Adrenal gland (tissue), 12 donors: ENCODE results near the gene CCDC54. TPM values are rescaled to one million over a fixed set of nuclear protein-coding genes. Genes with fewer than 3 reads are reported as not detected.

ENCODE experiments used
- DNase-seq, 7 donors: peaks; one replicate each; pipeline ENCODE4 v3.0.0-alpha.2; 2019 to 2020
- H3K27ac ChIP-seq, 5 donors: fragments of 200-600 bp; sonication (generic) in 4 of 5; 1 replicate in 3 of 5; 2 replicates in 2 of 5; pipeline versions ENCODE4 v1.5.1 to v1.8.0; 2016 to 2020; ENCODE audit warnings: mild to moderate bottlenecking in 1 of 5
- H3K27me3 ChIP-seq: fragments of 200-600 bp; 2 replicates; pipeline ENCODE4 v1.8.0; 2021
- H3K36me3 ChIP-seq, 2 donors: fragments of 200-600 bp; replicated peaks in 1 of 2; 1 replicate in 1 of 2; 2 replicates in 1 of 2; pipeline versions ENCODE4 v1.5.1 to v1.8.0; 2018 to 2022
- H3K4me1 ChIP-seq, 2 donors: fragments of 200-600 bp; replicated peaks in 1 of 2; 1 replicate in 1 of 2; 2 replicates in 1 of 2; pipeline versions ENCODE4 v1.5.1 to v1.8.0; 2018 to 2021
- H3K4me3 ChIP-seq, 4 donors: fragments of 200-600 bp; sonication (generic) in 3 of 4; one replicate each; pipeline ENCODE4 v1.5.1; 2016 to 2018
- H3K9me3 ChIP-seq, 3 donors: fragments of 200-600 bp; sonication (generic) in 1 of 3; replicated peaks in 1 of 3; 1 replicate in 2 of 3; 2 replicates in 1 of 3; pipeline versions ENCODE4 v1.5.1 to v1.8.0; 2016 to 2021
- CTCF ChIP-seq, 6 experiments: fragments of 450-650 bp in 4 of 6; fragments of 200-600 bp in 2 of 6; sonication (generic) in 1 of 6; IDR thresholded peaks; 1 replicate in 5 of 6; 2 replicates in 1 of 6; pipeline versions ENCODE4 v1.5.1 to v1.8.0; 2016 to 2021; ENCODE audit warnings: antibody characterized with exemption in 6 of 6, mild to moderate bottlenecking in 2 of 6, moderate library complexity in 1 of 6
- POLR2A ChIP-seq, 2 donors: fragments of 450-650 bp; IDR thresholded peaks; one replicate each; pipeline ENCODE4 v1.6.1; 2017; ENCODE audit warnings: antibody characterized with exemption in 2 of 2, mild to moderate bottlenecking in 2 of 2, moderate library complexity in 1 of 2
- WGBS, 4 donors: extraction: QIAGEN DNeasy Blood & Tissue Kit in 2 of 4; methylation state at CpG; one replicate each; pipeline versions ENCODE4 v1.1.5 to v1.1.7; 2013 to 2017; 5-methylcytosine and 5-hydroxymethylcytosine counted together
- intact Hi-C, 2 donors: fragments of 100-400 bp; cut with DNase I; formaldehyde crosslinking; loops; one replicate each; pipeline versions ENCODE4 v1.14.1 to v1.15.0; 2022 to 2023
- polyA plus RNA-seq, 3 donors: library from polyadenylated mRNA; stranded (reverse); fragments of 200-250 nt in 2 of 3; fragments of 350-450 nt in 1 of 3; fragmentation: Illumina TruSeq in 1 of 3; extraction: RNeasy Lipid Tissue Mini Kit (QIAGEN cat#74804) in 1 of 3; gene quantifications; one replicate each; pipeline ENCODE4 v1.2.3, GENCODE V29; 2013 to 2014
- total RNA-seq, 9 donors: library from RNA; depleted of rRNA in 4 of 9; stranded (reverse); fragments of >200 nt in 4 of 9; fragments of 120-200 nt in 1 of 9; fragmentation: NEBNext Ultra II Directional in 1 of 9; extraction: Animal tissue kit (Norgen Biotek cat#: 25700) in 1 of 9; gene quantifications; one replicate each; pipeline versions ENCODE4 v1.1.0 to v1.2.4, GENCODE V29; 2013 to 2023
- donor health status: healthy with polysubstance abuse.
- donor health status: Bipolar disorder and iron deficiency.
- donor health status: DM: yes; HTN: yes; CAD: no.
- donor health status: DM: no; HTN: no; CAD: no.
- donor health status: DM: no; HTN: no; CAD: no.
- donor health status: DM: yes; HTN: yes; CAD: no.

Gene CCDC54
- total and polyA plus RNA-seq, 12 donors = 0.17 TPM; not detected in 11

DNA sequence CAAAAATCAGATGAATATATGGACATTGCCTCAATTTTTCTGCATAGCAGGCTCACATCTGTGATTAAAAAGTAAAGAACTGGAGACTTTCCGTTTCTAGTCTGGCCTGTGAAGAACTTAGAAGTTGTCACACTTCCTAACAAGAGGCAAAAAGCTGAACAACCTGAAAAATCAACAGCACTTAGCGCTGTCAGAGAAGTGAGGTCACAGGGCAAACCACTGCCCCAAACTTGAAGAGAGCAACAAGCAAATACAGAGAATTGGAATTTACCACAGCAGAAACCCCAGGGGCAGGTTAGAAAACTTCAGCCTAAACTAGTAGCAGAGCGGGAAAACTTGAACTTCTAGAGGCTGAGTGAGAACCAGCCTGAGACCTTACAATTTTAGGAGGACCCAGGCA, 38.9 kb downstream of the CCDC54 start:
- no peak for TF ChIP-seq POLR2A (IDR thresholded peaks at IDR 0.05)
- TF ChIP-seq CTCF (IDR thresholded peaks at IDR 0.05) = no peak
- Histone ChIP-seq H3K36me3 (no peaks in the 10 kb centered on the region), H3K27ac (no peak overlapping the region), H3K9me3 (no peaks in the 10 kb centered on the region), H3K27me3 (no peaks in the 10 kb centered on the region), H3K4me3 (no peak overlapping the region), H3K4me1 (no peaks in the 10 kb centered on the region)
- intact Hi-C loops = no loop called here
- no peak for DNase-seq
- 89 to 96% (median 92%) methylated on average over 3 of the region's 3 CpGs for WGBS, 4 donors

DNA sequence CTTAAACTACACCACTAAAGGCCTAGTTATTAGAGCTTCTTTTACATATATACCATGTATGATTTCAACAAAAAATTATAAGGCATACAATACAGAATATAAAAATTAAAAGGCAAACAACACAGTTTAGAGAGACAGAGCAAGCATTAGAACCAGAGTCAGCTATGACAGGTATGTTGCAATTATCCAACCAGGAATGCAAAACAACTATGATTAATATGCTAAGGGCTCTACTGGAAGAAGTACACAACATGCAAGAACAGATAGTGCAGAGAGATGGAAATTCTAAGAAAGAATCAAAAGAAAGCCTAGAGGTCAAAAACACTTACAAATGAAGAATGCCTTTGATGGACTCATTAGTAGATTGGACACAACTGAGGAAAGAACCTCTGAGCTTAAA, 39.6 kb downstream of the CCDC54 start:
- no peaks in the 10 kb centered on the region for H3K36me3 ChIP-seq
- no peak for DNase-seq
- TF ChIP-seq POLR2A (IDR thresholded peaks at IDR 0.05) = no peak
- TF ChIP-seq CTCF (IDR thresholded peaks at IDR 0.05) = no peak
- H3K4me3 ChIP-seq = no peak overlapping the region
- intact Hi-C loops = no loop called here
- no peaks in the 10 kb centered on the region for H3K9me3 ChIP-seq
- H3K27ac ChIP-seq = no peak overlapping the region
- no peaks in the 10 kb centered on the region for H3K4me1 ChIP-seq
- H3K27me3 ChIP-seq = no peaks in the 10 kb centered on the region

DNA sequence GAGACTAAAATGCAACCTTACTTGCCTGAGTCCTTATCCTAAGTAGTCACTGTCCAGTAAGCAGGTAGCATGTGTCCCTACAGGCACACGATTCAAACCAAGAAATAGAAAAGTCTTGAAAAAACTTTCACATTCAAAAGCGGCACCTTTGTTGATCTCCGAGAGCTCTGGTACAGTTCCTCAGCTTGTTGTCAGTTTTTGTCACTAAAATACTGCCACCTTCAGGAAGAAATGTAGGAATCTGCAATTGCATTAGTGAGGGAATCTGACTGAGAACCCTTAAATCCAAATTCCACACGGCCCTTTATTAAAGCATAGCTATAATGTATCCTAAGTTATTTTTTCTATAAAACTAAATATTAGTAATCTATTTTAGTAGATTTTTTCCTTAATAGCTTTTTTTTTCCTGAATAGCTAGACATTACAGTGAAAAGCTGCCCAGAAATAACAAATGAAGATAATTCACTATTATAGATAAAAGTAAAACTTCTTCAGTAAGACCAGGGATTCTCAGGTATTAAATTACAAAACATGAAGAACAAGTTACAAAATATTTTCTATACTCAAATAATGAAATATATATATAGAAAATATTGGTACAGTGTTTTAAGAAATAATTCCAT, 44.0 kb downstream of the CCDC54 start:
- H3K4me1 ChIP-seq = no peaks in the 10 kb centered on the region
- no peak for TF ChIP-seq POLR2A (IDR thresholded peaks at IDR 0.05)
- TF ChIP-seq CTCF (IDR thresholded peaks at IDR 0.05) = peak; percentile 65 to 74 (median 70)
- 0 to 2% (median 1%) methylated on average over 4 of the region's 4 CpGs for WGBS, 4 donors
- H3K27me3 ChIP-seq = no peaks in the 10 kb centered on the region
- intact Hi-C loops = loop anchor here (5.0 to 10.0 kb wide), 3 partner anchors 146 to 186 kb away; no protein-coding TSS in a partner anchor
- H3K4me3 ChIP-seq = peak overlapping the region in 1 of 4 donors; percentile 59
- H3K27ac ChIP-seq = no peak overlapping the region
- peak in 3 of 7 donors; percentile 27 to 38 (median 27) for DNase-seq
- H3K9me3 ChIP-seq = no peaks in the 10 kb centered on the region
- no peaks in the 10 kb centered on the region for H3K36me3 ChIP-seq

- H3K27me3 ChIP-seq = no peaks in the 10 kb centered on the region
- no peaks in the 10 kb centered on the region for H3K36me3 ChIP-seq
- no peak for DNase-seq
- H3K4me3 ChIP-seq = no peak overlapping the region
- H3K27ac ChIP-seq = no peak overlapping the region
- no peak for TF ChIP-seq CTCF (IDR thresholded peaks at IDR 0.05)
- no peak for TF ChIP-seq POLR2A (IDR thresholded peaks at IDR 0.05)
- intact Hi-C loops = loop anchor here (5.0 to 10.0 kb wide), 3 partner anchors 147 to 187 kb away; no protein-coding TSS in a partner anchor
- WGBS, 4 donors = 91 to 100% (median 95%) methylated on average over 1 of the region's 1 CpG
- H3K9me3 ChIP-seq = no peaks in the 10 kb centered on the region
- no peaks in the 10 kb centered on the region for H3K4me1 ChIP-seq
These were observed 44.6 kb downstream of the CCDC54 start for GRCh38 chr3:107421881-107422280.
